Esophagus muscularis mucosa (tissue), 4 donors: ENCODE data around the gene DHX34. TPM values are rescaled to one million over a fixed set of nuclear protein-coding genes. Genes with fewer than 3 reads are reported as not detected.
A peak's percentile ranks its signal among the peaks of the same experiment; 100 is the strongest.
"Not testable (repeated sequence)": the region's sequence is repeated elsewhere in the genome, so short reads cannot be mapped to it uniquely, and the experiment has no call there.

Experiments used
- DNase-seq: peaks from one replicate; pipeline ENCODE4 v3.0.0-alpha.2; 2017; ENCODE audit errors: extremely low spot score
- H3K27ac ChIP-seq, 4 donors: fragments of 200-600 bp; sonication (generic); replicated peaks in 1 of 4; 1 replicate in 3 of 4; 2 replicates in 1 of 4; pipeline ENCODE4 v1.5.1; 2016 to 2019; ENCODE audit warnings: mild to moderate bottlenecking in 1 of 4
- H3K27me3 ChIP-seq, 4 donors: fragments of 200-600 bp; sonication (generic); one replicate each; pipeline versions ENCODE4 v1.5.1 to v1.6.0; 2016 to 2019
- H3K36me3 ChIP-seq, 4 donors: fragments of 200-600 bp; sonication (generic); one replicate each; pipeline ENCODE4 v1.5.1; 2016 to 2019
- H3K4me1 ChIP-seq, 4 donors: fragments of 200-600 bp; sonication (generic); one replicate each; pipeline ENCODE4 v1.5.1; 2016 to 2019
- H3K4me3 ChIP-seq, 4 donors: fragments of 200-600 bp; sonication (generic); 1 replicate in 2 of 4; 2 replicates in 2 of 4; pipeline ENCODE4 v1.5.1; 2016 to 2019; ENCODE audit warnings: mild to moderate bottlenecking in 4 of 4, moderate library complexity in 1 of 4
- H3K9me3 ChIP-seq, 4 donors: fragments of 200-600 bp; sonication (generic); 1 replicate in 3 of 4; 2 replicates in 1 of 4; pipeline ENCODE4 v1.5.1; 2016 to 2019
- CTCF ChIP-seq, 3 experiments: fragments of 200-600 bp in 2 of 3; fragments of 450-650 bp in 1 of 3; sonication (generic) in 2 of 3; IDR thresholded peaks; one replicate each; pipeline ENCODE4 v1.5.1; 2017 to 2019; ENCODE audit warnings: antibody characterized with exemption in 3 of 3, mild to moderate bottlenecking in 2 of 3, moderate library complexity in 1 of 3
- EP300 ChIP-seq: sonication (generic); formaldehyde crosslinking; IDR thresholded peaks from one replicate; pipeline ENCODE4 v1.6.1; 2017; ENCODE audit warnings: antibody characterized with exemption
- POLR2A ChIP-seq: fragments of 450-650 bp; IDR thresholded peaks from one replicate; pipeline ENCODE4 v1.6.1; 2017; ENCODE audit warnings: antibody characterized with exemption, moderate library complexity, mild to moderate bottlenecking, low read depth
- POLR2AphosphoS5 ChIP-seq, 2 donors: sonication (generic); formaldehyde crosslinking; IDR thresholded peaks; one replicate each; pipeline ENCODE4 v1.6.1; 2017; ENCODE audit warnings: antibody characterized with exemption in 2 of 2
- WGBS: methylation state at CpG from one replicate; pipeline ENCODE4 v1.1.5; 2018; 5-methylcytosine and 5-hydroxymethylcytosine counted together
- intact Hi-C: fragments of 100-400 bp; cut with DNase I; formaldehyde crosslinking; loops from one replicate; pipeline ENCODE4 v1.15.1; 2023
- total RNA-seq, 4 donors: library from RNA; depleted of rRNA; stranded (reverse); fragments of >200 nt; gene quantifications; one replicate each; pipeline versions ENCODE4 v1.1.0 to v1.2.1, GENCODE V29; 2016

The DHX34 gene
- 10 to 100 TPM in 3 of 4 donors, 1 to 10 TPM in 1; 9.1 to 15.6 (median 12.2) TPM for total RNA-seq

GRCh38 chr19:47348819-47349795, at the start of gene DHX34:
TSS of gene DHX34 (plus strand) at chr19:47349315. CDS start at chr19:47353031, 3,716 bp downstream.
- TF ChIP-seq EP300 (no peak), POLR2A (peak; percentile 47), CTCF (IDR thresholded peaks at IDR 0.05) (peak in 2 of 3 experiments; percentile 99 to 100), POLR2AphosphoS5 (IDR thresholded peaks at IDR 0.05) (peak; percentile 89 to 92)
- peaks cover 15 to 51% (median 22%) of the 10 kb centered on the region in 4 donors for H3K4me1 ChIP-seq
- intact Hi-C loops, result no loop called here
- no peaks in the 10 kb centered on the region for H3K9me3 ChIP-seq
- peak within 1 kb of the TSS; percentile 69 to 81 (median 74) for H3K27ac ChIP-seq
- peak; percentile 100 for DNase-seq
- H3K36me3 ChIP-seq, result peaks cover 8 to 19% (median 18%) of the 10 kb centered on the region in 4 donors
- H3K4me3 ChIP-seq, result peak within 1 kb of the TSS; percentile 77 to 86 (median 80)
- WGBS, result 3% methylated on average over 54 of the region's 63 CpGs
- no peaks in the 10 kb centered on the region for H3K27me3 ChIP-seq

GRCh38 chr19:47300867-47301266, 48.2 kb upstream of the DHX34 start:
- H3K4me3 ChIP-seq, DNase-seq, intact Hi-C loops, H3K27me3 ChIP-seq, H3K9me3 ChIP-seq, H3K36me3 ChIP-seq, H3K27ac ChIP-seq: not testable (repeated sequence)
- peaks cover 0 to 13% (median 11%) of the 10 kb centered on the region in 4 donors for H3K4me1 ChIP-seq
- WGBS, result 90% methylated on average over 14 of the region's 14 CpGs

GRCh38 chr19:47302249-47302648, 46.9 kb upstream of the DHX34 start:
- Histone ChIP-seq H3K27me3 (no peaks in the 10 kb centered on the region), H3K27ac (no peak overlapping the region), H3K9me3 (no peaks in the 10 kb centered on the region), H3K4me1 (peaks cover 0 to 10% (median 8%) of the 10 kb centered on the region in 4 donors), H3K36me3 (no peaks in the 10 kb centered on the region), H3K4me3 (no peak overlapping the region)
- intact Hi-C loops, result no loop called here
- WGBS, result 93% methylated on average over 10 of the region's 10 CpGs
- DNase-seq, result no peak
- TF ChIP-seq POLR2A, result no peak
- TF ChIP-seq POLR2AphosphoS5 (IDR thresholded peaks at IDR 0.05), result no peak
- no peak for TF ChIP-seq EP300
- TF ChIP-seq CTCF (IDR thresholded peaks at IDR 0.05), result no peak

GRCh38 chr19:47303966-47304365, 45.1 kb upstream of the DHX34 start:
- intact Hi-C loops, result no loop called here
- Histone ChIP-seq H3K36me3 (no peaks in the 10 kb centered on the region), H3K4me1 (peaks cover 0 to 15% (median 10%) of the 10 kb centered on the region in 4 donors), H3K9me3 (no peaks in the 10 kb centered on the region), H3K27me3 (peaks cover 0 to 5% (median 0%) of the 10 kb centered on the region in 4 donors), H3K27ac (no peak overlapping the region), H3K4me3 (no peak overlapping the region)
- TF ChIP-seq POLR2AphosphoS5 (IDR thresholded peaks at IDR 0.05) (no peak), CTCF (IDR thresholded peaks at IDR 0.05) (no peak), EP300 (no peak), POLR2A (no peak)
- WGBS, result 78% methylated on average over 6 of the region's 6 CpGs
- no peak for DNase-seq

GRCh38 chr19:47305309-47305751, 43.8 kb upstream of the DHX34 start:
- intact Hi-C loops, result no loop called here
- TF ChIP-seq POLR2AphosphoS5 (IDR thresholded peaks at IDR 0.05) (peak in 1 of 2 donors; percentile 59), EP300 (no peak), CTCF (IDR thresholded peaks at IDR 0.05) (peak; percentile 87 to 96 (median 87)), POLR2A (no peak)
- H3K4me1 ChIP-seq, result peaks cover 0 to 21% (median 11%) of the 10 kb centered on the region in 4 donors
- H3K36me3 ChIP-seq, result no peaks in the 10 kb centered on the region
- DNase-seq, result peak; percentile 94
- no peak overlapping the region for H3K4me3 ChIP-seq
- H3K9me3 ChIP-seq, result no peaks in the 10 kb centered on the region
- H3K27me3 ChIP-seq, result peaks cover 0 to 16% (median 0%) of the 10 kb centered on the region in 4 donors
- no peak overlapping the region for H3K27ac ChIP-seq
- WGBS, result 3% methylated on average over 14 of the region's 14 CpGs
